Measurements from ENCODE around the gene PLEKHA1.

DNA sequence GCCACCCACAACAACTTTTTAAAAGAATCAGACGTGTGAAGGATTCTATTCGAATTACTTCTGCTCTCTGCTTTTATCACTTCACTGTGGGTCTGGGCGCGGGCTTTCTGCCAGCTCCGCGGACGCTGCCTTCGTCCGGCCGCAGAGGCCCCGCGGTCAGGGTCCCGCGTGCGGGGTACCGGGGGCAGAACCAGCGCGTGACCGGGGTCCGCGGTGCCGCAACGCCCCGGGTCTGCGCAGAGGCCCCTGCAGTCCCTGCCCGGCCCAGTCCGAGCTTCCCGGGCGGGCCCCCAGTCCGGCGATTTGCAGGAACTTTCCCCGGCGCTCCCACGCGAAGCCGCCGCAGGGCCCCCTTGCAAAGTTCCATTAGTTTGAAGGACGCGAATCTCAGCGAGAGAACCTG lies 86.4 kb downstream of the PLEKHA1 start:
- TF ChIP-seq, protein P1, sequence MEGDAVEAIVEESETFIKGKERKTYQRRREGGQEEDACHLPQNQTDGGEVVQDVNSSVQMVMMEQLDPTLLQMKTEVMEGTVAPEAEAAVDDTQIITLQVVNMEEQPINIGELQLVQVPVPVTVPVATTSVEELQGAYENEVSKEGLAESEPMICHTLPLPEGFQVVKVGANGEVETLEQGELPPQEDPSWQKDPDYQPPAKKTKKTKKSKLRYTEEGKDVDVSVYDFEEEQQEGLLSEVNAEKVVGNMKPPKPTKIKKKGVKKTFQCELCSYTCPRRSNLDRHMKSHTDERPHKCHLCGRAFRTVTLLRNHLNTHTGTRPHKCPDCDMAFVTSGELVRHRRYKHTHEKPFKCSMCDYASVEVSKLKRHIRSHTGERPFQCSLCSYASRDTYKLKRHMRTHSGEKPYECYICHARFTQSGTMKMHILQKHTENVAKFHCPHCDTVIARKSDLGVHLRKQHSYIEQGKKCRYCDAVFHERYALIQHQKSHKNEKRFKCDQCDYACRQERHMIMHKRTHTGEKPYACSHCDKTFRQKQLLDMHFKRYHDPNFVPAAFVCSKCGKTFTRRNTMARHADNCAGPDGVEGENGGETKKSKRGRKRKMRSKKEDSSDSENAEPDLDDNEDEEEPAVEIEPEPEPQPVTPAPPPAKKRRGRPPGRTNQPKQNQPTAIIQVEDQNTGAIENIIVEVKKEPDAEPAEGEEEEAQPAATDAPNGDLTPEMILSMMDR (IDR thresholded peaks at IDR 0.05): no peak
- TF ChIP-seq POLR2A (IDR thresholded peaks at IDR 0.05) (no peak), EP300 (IDR thresholded peaks at IDR 0.05) (no peak)

Data from tibial nerve (tissue), 4 donors.